C1 segment of cervical spinal cord (tissue), 14 donors: Measurements from ENCODE around the gene SEC31A.
"Not testable (repeated sequence)": the region's sequence is repeated elsewhere in the genome, so short reads cannot be mapped to it uniquely, and the experiment has no call there.

Experiments
- DNase-seq, 14 donors: peaks; one replicate each; lab custom pipeline; 2025; lab: John Stamatoyannopoulos, UW

SEC31A gene, protein sequence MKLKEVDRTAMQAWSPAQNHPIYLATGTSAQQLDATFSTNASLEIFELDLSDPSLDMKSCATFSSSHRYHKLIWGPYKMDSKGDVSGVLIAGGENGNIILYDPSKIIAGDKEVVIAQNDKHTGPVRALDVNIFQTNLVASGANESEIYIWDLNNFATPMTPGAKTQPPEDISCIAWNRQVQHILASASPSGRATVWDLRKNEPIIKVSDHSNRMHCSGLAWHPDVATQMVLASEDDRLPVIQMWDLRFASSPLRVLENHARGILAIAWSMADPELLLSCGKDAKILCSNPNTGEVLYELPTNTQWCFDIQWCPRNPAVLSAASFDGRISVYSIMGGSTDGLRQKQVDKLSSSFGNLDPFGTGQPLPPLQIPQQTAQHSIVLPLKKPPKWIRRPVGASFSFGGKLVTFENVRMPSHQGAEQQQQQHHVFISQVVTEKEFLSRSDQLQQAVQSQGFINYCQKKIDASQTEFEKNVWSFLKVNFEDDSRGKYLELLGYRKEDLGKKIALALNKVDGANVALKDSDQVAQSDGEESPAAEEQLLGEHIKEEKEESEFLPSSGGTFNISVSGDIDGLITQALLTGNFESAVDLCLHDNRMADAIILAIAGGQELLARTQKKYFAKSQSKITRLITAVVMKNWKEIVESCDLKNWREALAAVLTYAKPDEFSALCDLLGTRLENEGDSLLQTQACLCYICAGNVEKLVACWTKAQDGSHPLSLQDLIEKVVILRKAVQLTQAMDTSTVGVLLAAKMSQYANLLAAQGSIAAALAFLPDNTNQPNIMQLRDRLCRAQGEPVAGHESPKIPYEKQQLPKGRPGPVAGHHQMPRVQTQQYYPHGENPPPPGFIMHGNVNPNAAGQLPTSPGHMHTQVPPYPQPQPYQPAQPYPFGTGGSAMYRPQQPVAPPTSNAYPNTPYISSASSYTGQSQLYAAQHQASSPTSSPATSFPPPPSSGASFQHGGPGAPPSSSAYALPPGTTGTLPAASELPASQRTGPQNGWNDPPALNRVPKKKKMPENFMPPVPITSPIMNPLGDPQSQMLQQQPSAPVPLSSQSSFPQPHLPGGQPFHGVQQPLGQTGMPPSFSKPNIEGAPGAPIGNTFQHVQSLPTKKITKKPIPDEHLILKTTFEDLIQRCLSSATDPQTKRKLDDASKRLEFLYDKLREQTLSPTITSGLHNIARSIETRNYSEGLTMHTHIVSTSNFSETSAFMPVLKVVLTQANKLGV

DNA sequence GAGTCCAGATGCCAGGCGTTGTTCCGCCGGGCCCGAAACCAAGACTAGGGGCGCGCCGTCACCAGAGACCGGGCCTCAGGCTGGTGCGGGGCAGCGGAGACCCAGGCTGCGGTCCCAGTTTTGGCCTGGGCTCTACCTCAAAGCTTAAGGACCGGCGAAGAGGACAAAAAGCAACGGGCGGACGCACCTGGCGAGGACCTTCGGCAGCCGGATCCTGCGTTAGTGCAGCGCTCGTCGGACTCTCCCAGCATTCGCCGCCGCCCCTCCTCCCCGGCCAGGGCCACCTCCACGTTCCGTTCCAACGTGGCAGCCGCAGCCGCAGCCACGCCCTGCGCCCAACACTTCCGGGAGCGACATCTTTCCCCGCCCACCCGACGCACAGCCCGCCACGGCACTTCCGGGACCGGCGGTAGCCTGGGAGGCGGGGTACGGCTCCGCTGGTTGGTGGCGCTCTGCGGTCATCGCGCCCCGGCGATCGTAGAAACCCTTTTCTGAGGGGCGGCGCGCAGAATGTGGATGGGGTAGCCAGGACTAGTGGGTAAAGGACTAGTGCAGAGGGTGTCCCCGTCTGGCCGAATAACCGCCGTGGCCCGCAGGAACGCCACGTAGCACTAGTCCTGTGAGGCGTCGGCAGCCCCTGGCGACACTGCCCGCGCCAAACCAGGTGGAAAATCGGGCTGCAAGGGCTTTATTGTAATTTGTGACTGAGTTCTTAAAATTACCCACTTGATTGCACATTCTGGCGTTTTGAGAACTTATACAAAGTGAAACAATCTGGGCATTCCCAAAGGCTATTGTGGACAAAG, at the start of gene SEC31A:
Gene SEC31A (minus strand): TSS at position 253 of the 806 bp plus-strand sequence. CDS start 9,217 bp downstream, outside the sequence.
- peak; percentile 71 to 95 (median 91) for DNase-seq

DNA sequence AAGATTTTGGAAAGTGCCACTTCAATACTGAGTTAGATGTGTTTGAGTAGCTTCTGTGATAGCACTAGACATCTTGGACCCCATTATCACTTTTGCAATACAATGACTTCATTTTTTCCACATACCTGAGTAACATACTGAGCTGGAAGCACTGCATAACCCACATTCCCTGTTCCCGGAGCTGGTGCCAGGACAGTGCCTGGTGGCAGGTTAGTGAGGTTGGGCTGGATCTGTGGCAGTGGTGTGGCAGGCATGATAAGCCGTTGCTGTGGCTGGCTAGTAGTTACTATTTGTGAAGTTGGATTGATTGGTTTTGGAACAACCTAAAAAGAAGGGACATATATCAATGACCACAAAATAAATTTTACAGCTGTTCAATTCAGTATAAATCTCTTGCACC, 48.5 kb upstream of the SEC31A start:
- DNase-seq = no peak

DNA sequence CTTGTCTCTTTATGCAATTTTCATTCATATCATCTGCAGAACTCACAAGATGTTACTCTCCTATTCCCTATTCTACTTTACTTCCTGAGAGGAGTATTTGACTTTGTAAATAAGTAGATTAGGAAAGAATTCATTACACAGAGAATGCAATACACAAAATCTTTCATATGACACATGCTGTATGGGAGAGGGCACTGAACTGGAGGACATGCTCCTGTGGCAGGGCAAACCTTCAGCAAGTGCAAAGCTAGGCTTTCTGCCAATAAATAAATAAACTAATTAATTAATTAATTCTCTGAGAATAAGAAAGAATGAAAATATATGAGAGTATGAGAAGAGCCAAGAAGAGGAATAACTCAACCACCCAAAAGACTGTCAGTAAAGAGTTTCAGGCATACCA, 43.5 kb upstream of the SEC31A start:
- no peak for DNase-seq

DNA sequence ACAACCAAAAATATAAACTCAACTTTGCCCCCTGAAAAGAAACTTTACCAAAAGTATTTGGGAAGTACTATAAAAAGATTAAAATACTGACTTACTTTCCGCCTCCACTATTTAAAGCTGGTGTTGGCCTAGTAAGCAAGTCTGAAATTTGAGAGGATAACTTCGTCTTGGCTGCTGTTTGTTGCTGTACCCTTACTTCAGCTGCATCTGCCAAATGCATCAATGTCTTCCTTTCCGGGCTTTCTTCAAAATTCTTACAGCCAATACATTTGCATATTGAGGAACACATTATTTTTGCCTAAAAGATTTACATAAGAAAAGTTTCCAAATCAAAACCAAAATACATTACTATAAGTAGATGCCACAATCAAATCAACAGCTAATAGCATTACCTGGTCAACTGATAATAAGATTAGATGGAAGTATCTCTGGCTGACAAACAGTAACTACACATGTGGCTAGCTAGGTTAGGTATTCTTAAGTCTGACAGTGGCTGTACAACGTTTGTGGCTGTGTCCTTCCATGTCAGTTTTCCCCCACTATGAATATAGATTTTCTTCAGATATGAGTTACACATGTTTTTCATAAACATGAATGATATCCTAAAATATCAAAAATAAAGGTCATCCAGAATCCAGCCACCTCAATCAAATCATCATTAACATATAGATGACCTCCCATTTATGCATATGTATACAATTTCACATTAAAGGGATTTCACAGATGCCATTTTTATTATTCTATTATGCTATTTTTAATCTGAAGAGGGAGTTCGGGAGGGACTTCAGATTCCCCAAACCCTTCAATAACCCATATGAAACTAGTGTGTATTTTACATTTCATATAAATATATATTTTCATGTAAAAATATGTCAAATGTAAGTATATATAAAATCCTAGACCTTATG, 40.1 kb upstream of the SEC31A start:
- no peak for DNase-seq

DNA sequence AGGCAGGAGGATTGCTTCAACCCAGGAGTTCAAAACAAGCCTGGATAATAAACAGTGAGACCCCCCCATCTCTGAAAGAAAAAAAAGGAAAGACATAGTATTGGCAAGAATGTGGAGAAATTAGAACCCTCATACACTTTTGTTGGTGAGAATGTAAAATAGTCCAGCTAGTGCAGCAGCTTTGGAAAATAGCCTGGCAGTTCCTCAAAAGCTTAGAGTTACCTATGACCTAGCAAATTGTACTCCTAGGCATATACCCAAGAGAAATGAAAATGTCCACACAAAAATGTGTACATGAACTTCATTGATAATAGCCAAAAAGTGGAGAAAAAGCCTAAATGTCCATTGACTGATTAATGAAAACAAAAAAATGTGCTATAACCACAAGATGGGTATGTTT, 30.8 kb upstream of the SEC31A start:
- no peak for DNase-seq

DNA sequence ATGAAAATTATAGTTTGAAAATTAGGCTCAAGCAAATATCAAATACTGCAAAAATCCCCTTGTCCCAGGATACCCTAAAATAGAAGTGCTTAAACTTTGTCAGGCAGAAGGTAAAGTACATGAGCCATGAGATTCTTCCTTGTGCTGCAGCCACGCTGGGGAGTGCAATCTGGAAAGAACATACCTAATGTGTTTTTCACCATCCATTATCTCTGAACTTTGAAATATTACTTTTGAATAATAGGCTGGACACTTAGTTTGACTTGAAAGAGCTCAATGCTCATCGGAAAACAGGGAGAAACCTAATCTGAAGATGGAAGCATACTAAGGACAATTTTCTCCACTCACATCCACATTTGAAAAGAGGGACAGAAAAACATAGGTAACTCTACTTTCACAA, 28.4 kb upstream of the SEC31A start:
- DNase-seq = no peak

DNA sequence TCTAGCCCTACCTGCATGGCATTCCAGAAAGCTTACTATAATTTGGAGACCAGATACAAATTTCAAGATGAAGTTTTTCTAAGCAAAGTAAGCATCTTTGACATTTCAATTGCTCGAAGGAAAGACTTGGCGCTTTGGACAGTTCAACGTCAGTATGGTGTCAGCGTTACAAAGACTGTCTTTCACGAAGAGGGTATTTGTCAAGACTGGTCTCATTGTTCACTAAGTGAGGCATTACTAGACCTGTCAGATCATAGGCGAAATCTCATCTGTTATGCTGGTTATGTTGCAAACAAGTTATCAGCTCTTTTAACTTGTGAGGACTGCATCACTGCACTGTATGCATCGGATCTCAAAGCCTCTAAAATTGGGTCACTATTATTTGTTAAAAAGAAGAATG, 27.1 kb upstream of the SEC31A start:
- peak in 1 of 14 donors; percentile 28 for DNase-seq

DNA sequence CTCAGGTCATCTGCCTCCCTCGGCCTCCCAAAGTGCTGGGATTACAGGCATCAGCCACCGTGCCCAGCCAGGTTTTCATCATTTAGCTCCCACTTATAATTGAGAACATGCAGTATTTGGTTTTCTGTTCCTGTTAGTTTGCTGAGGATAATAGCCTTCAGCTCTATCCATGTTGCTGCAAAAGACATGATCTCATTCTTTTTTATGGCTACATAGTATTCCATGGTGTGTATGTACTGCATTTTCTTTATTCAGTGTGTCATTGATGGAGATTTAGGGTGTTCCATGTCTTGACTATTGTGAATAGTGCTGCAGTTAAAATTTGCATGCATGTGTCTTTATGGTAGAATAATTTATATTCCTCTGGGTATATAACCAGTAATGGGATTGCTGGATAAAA, 23.0 kb upstream of the SEC31A start:
- DNase-seq = not testable (repeated sequence)

DNA sequence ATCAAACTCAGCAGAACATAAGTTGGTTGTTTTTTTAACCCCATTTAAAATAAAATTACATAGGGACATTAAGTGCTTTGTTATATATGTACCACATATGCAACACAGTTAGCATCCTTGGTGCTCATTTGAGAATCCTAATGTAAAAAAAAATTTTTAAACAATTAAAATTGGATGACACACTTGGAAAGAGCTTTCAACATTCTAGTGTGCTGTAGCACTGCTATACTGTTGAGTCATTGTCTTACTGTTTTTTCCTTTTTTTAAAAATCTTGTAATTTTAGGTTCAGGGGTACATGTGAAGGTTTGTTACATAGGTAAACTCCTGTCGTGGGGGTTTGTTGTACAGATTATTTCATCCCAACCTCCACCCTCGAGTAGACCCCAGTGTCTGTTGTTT, 22.4 kb upstream of the SEC31A start:
- DNase-seq = no peak

DNA sequence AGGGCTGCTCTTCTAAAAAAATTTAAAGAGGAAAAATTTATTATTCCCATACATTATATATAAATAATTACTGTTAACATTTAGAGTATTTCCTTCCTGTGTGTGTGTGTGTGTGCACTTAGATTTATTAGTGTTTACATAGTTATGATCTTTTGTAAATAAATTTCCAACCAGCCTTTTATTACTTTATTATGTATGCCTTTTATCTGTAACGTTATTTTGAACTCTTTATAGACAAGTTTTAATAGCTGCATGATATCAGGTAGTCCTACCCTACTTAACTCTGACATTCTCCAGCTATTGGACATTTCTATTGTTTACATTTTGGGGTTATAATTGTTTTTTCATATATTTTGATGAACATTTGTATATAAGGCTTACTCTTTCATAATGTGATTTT, 18.4 kb upstream of the SEC31A start:
- no peak for DNase-seq

DNA sequence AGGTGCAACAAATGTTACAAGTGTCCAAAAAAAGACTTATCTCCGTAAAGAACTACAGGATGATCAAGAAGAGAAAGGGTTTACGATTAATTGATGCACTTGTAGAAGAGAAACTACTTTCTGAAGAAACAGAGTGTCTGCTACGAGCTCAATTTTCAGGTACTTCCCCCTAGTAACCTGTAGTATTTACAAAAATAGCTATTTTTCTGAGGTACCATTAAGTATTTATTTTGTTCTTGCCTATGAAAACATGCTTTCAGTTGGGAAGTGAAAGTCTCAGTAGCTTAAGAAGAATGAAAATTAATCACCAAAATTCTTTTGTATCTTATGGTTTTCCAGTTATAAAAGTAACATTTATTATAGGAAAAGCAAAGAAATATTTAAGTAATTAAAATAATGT, 15.5 kb upstream of the SEC31A start:
- DNase-seq = no peak

DNA sequence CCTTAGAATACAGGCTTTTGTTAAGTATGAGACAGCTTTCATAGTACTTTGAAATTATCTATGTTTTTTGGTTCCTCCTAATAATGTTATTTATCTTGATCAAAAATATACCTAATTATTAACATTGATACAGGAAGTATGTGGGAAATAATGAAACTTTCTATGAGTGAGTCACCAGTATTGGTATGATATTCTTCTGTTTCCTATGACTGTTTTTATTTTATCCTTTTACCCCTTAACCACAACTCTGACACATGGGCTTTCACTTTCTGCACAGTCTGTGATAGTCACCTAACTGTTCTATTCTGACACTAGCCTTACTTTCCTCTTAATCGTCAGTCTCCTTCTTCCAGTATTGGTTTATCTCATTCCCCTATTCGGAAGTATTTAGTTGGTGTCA, 14.3 kb upstream of the SEC31A start:
- DNase-seq = no peak

DNA sequence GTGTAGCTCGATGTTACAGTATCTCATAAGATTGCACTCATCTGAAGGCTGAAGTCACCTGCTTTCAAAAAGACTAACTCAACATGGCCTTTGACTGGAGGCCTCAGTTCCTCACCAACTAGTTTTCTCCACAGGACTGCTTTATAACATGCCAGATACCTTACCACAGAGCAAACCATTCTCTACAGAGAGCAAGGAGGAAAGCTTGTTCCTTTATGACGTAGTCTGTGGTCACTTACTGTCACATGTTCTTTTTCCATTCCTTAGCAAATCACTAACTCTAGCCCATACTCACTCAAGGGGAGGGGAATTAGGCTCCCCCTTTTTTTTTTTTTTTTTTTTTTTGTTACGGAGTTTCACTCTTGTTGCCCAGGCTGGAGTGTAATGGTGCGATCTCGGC, 12.8 kb upstream of the SEC31A start:
- no peak for DNase-seq

DNA sequence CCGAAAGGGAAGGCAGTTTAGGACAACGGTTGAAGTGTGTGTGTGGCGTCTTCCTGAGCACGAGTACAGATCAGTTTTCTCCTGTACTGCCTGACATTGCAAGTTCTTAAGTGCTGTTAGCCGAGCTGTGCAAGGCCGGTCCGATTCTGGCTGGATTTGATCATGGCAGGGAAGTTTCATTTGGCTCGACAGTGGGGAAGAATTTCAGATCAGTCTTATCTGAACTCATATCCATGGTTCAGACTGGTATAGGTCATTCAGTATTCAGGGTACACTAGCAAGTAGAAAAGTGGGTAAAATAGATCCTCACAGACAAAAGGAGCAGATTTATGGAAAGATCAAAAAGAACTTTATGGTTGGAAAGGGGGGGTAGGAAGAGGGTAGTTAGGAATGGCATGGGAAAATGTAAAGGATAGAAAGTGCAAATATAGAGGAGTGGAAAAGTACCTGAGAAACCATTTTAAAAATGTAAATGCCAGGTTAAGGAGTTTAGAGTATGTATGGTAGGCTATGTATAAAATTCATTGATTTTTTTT, 10.3 kb upstream of the SEC31A start:
- peak in 1 of 14 donors; percentile 38 for DNase-seq

DNA sequence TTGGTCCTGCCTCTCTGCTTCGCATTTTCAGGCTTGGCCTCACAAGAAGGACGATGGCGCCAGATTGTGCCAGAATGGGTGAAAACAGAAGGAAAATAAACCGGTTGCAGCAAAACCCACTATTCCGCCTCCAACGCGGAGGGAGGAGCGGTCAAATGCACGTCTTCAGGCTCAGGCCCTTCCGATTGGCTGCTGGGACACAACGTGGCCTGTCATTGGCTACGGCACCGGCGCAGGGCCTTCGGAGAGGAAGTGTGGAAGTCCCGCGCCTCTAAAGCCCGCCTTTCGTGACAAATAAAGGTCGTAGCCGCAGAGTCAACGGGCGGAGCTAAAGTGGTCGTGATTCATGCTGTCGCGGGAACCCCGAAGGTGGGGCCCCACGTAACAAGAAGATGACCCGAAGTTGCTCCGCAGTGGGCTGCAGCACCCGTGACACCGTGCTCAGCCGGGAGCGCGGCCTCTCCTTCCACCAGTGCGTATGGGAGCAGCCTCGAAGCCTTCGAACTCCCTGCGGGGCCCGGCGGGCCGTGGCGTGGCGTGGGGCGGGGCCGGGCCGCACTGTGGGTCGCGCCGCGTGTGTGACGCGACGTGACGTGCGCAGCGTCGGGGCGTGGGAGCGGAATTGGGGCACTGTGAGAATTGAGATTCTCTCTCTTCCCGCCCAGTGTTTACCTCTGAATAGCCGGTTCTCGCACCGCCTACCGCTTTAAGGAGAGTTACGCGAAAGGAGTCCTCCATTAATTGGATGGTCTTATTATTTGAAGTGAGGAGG, 9.6 kb upstream of the SEC31A start, which contains the start of gene THAP9:
Gene THAP9 (plus strand): TSS at position 325 of the 772 bp plus-strand sequence. CDS start 68 bp downstream, at position 393.
- peak; percentile 96 to 99 (median 98) for DNase-seq

DNA sequence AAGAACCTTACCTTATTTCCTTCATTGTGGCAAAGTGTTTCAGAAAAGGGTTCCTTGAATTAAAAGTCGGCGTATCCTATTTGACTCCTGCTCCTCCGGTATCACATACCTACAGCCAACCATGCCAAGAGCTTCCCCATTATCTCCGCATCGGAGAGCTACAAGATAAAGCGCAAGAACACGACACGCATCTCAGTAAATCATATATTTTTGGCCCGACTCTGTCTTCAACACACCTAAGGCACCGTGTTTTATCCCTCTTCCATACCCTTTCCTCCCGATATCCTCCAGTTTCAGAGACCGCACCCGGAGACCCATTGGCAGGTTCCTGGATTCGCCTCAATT, 9.1 kb upstream of the SEC31A start:
- DNase-seq = no peak

DNA sequence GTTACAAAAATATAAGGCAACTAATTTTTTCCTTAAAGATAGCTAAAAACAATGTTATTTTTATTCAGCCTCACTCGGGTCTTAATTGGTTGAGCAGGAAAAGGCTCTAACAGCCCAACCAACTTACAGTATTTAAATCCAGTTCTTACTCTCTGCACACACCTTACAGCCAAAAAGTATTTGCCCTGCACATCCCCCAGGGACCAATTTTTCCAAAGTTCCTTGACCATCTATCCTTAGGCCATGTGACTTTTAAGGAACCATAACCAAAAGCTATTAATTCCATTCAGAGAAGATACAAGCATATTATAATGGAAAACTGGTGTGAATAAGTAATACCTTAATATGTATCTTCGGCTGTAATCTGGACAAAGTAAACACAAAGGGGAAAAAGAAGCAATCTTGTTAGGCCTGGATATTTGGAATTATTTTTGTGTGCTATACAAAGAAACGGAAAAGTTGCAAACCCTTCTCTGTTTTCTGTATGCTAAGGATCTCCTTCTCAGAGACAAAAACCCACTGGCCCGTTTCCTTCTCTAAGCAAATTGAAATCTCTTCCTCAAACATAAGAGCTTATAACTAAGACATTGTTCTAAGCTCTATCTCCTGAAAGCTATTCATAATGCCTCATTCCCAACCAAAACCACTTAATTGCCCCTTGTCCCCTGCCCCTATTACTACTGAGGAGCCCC, 8.6 kb upstream of the SEC31A start:
- DNase-seq = no peak
